ENCODE results near the gene MBD6.
"Not testable (repeated sequence)": the region's sequence is repeated elsewhere in the genome, so short reads cannot be mapped to it uniquely, and the experiment has no call there.

Gene MBD6

GRCh38 chr12:57515408-57515933 lies 7.2 kb upstream of the MBD6 start:
- DNase-seq = no peak

GRCh38 chr12:57515934-57516541 lies 6.6 kb upstream of the MBD6 start:
- no peak for DNase-seq

- DNase-seq = no peak
Measured at GRCh38 chr12:57516617-57517153, 5.9 kb upstream of the MBD6 start.

- DNase-seq = no peak
Measured at GRCh38 chr12:57517187-57517586, 5.4 kb upstream of the MBD6 start.

GRCh38 chr12:57517718-57518117 lies 4.9 kb upstream of the MBD6 start:
- not testable (repeated sequence) for DNase-seq

GRCh38 chr12:57518176-57518919 lies 4.3 kb upstream of the MBD6 start:
- DNase-seq = peak; percentile 14

- no peak for DNase-seq
Measured at GRCh38 chr12:57518920-57519795, 3.5 kb upstream of the MBD6 start.

GRCh38 chr12:57519796-57520052 lies 2.9 kb upstream of the MBD6 start:
- DNase-seq = no peak

- peak; percentile 99 for DNase-seq
Measured at GRCh38 chr12:57520053-57520818, 2.4 kb upstream of the MBD6 start, which contains the start of gene DDIT3. TSS of gene DDIT3 (minus strand) at chr12:57520514. CDS start at chr12:57517406, 3,108 bp downstream.

- peak; percentile 66 for DNase-seq
Measured at GRCh38 chr12:57521525-57522010, 1.1 kb upstream of the MBD6 start.

- peak; percentile 38 for DNase-seq
Measured at GRCh38 chr12:57522887-57523705, 472 bp downstream of the MBD6 start.

- no peak for DNase-seq
Measured at GRCh38 chr12:57523706-57524614, 1.3 kb downstream of the MBD6 start.

GRCh38 chr12:57524814-57525614 lies 2.4 kb downstream of the MBD6 start:
- no peak for DNase-seq

GRCh38 chr12:57525615-57526383 lies 3.2 kb downstream of the MBD6 start:
- DNase-seq = no peak

GRCh38 chr12:57526477-57527126 lies 4.0 kb downstream of the MBD6 start:
- no peak for DNase-seq

GRCh38 chr12:57527184-57527583 lies 4.6 kb downstream of the MBD6 start:
- no peak for DNase-seq

- no peak for DNase-seq
Measured at GRCh38 chr12:57528176-57528575, 5.6 kb downstream of the MBD6 start.
